AG04449 (cell line): ENCODE measurements around the gene AQP4.

Experiments used
- CTCF ChIA-PET: fragments of 350-600 bp; formaldehyde crosslinking; extraction: SDS; loops from one replicate; lab custom pipeline; 2021; ENCODE audit warnings: antibody characterized with exemption; lab: Yijun Ruan, JAX
- POLR2A ChIA-PET: fragments of 400-600, 350-600 bp; formaldehyde crosslinking; extraction: SDS; loops from one replicate; lab custom pipeline; 2020; ENCODE audit warnings: antibody characterized with exemption, inconsistent platforms; lab: Yijun Ruan, JAX
- DNase-seq: peaks from one replicate; pipeline ENCODE4 v3.0.0-alpha.2; 2010; ENCODE audit warnings: low read depth, low spot score
- H3K4me3 ChIP-seq: 2 replicates; pipeline ENCODE4 v1.5.1; 2011; ENCODE audit warnings: low read depth, mild to moderate bottlenecking, control low read depth, low read length
- CTCF ChIP-seq: IDR thresholded peaks from one replicate; pipeline ENCODE4 v1.5.1; 2011; ENCODE audit warnings: mild to moderate bottlenecking, moderate library complexity, low read length, control low read depth, inconsistent platforms; ENCODE audit not compliant: insufficient read depth; ENCODE audit errors: missing control alignments

AQP4 gene

GRCh38 chr18:26854292-26854881, 11.1 kb downstream of the AQP4 start:
- ChIA-PET CTCF (no interaction called here), POLR2A (no interaction called here)

GRCh38 chr18:26853401-26853800, 12.1 kb downstream of the AQP4 start:
- H3K4me3 ChIP-seq: no peak overlapping the region
- POLR2A ChIA-PET: no interaction called here
- DNase-seq: no peak
- CTCF ChIA-PET: no interaction called here
- TF ChIP-seq CTCF: no peak

More at GRCh38 chr18:26854292-26854881, 11.1 kb downstream of the AQP4 start:
- H3K4me3 ChIP-seq: no peak overlapping the region
- DNase-seq: no peak
- TF ChIP-seq CTCF: no peak

- ChIA-PET POLR2A (no interaction called here), CTCF (no interaction called here)
- H3K4me3 ChIP-seq: no peak overlapping the region
- no peak for DNase-seq
- no peak for TF ChIP-seq CTCF
Measured at GRCh38 chr18:26843760-26844159, 21.7 kb downstream of the AQP4 start.

GRCh38 chr18:26840965-26841364, 24.5 kb downstream of the AQP4 start:
- H3K4me3 ChIP-seq: no peak overlapping the region
- POLR2A ChIA-PET: no interaction called here
- no peak for TF ChIP-seq CTCF
- DNase-seq: no peak
- CTCF ChIA-PET: interaction anchor here (1.3 kb wide), 1 partner anchor 18 kb away, joined by 3 read pairs; no protein-coding TSS in a partner anchor

GRCh38 chr18:26839609-26840008, 25.9 kb downstream of the AQP4 start:
- CTCF ChIA-PET: no interaction called here
- H3K4me3 ChIP-seq: no peak overlapping the region

GRCh38 chr18:26832302-26832701, 33.2 kb downstream of the AQP4 start:
- no peak for TF ChIP-seq CTCF
- CTCF ChIA-PET: no interaction called here
- DNase-seq: no peak
- POLR2A ChIA-PET: no interaction called here
- no peak overlapping the region for H3K4me3 ChIP-seq

More at GRCh38 chr18:26839609-26840008, 25.9 kb downstream of the AQP4 start:
- no peak for DNase-seq
- TF ChIP-seq CTCF: no peak
- POLR2A ChIA-PET: no interaction called here
